B cell (primary cell): ENCODE measurements around the gene PGLYRP1. TPM values are rescaled to one million over a fixed set of nuclear protein-coding genes. Genes with fewer than 3 reads are reported as not detected.

Experiments
- ATAC-seq: fragments of 200-7000 bp; cut with Tn5 transposase; one replicate; pipeline ENCODE4 v1.10.0; 2021; ENCODE audit warnings: low read depth, mild to moderate bottlenecking, moderate number of reproducible peaks, moderate library complexity
- CTCF ChIA-PET: fragments of 350-600 bp; sonication (Branson Sonifier 250); formaldehyde crosslinking; loops from one replicate; lab custom pipeline; 2021; ENCODE audit warnings: antibody characterized with exemption, inconsistent platforms; lab: Charles Lee
- POLR2A ChIA-PET: fragments of 350-600 bp; sonication (Branson Sonifier 250); formaldehyde crosslinking; loops from one replicate; lab custom pipeline; 2021; ENCODE audit warnings: antibody characterized with exemption; lab: Charles Lee
- DNase-seq: peaks from one replicate; pipeline ENCODE4 v3.0.0; 2013
- H2AFZ ChIP-seq: 2 replicates; pipeline ENCODE4 v1.6.1; 2012; ENCODE audit warnings: mild to moderate bottlenecking, low read depth, low read length; ENCODE audit not compliant: insufficient read depth, poor library complexity, severe bottlenecking
- H3K27ac ChIP-seq, 2 donors: 1 replicate in 1 of 2; 2 replicates in 1 of 2; pipeline ENCODE4 v1.5.1; 2012 to 2013; ENCODE audit warnings: low read length in 2 of 2, mild to moderate bottlenecking in 2 of 2, moderate library complexity in 1 of 2
- H3K27me3 ChIP-seq, 4 experiments: fragments of 200-600 bp in 1 of 4; sonication (generic) in 1 of 4; replicated peaks in 1 of 4; 1 replicate in 2 of 4; 2 replicates in 2 of 4; pipeline versions ENCODE4 v1.6.1 to v1.7.0; 2013 to 2016; ENCODE audit warnings: low read length in 3 of 4, mild to moderate bottlenecking in 2 of 4, mixed read lengths in 1 of 4, moderate library complexity in 1 of 4; ENCODE audit not compliant: insufficient read depth in 4 of 4, control insufficient read depth in 3 of 4; ENCODE audit errors: control extremely low read depth in 1 of 4
- H3K36me3 ChIP-seq, 2 experiments: replicated peaks in 1 of 2; 1 replicate in 1 of 2; 2 replicates in 1 of 2; pipeline versions ENCODE4 v1.6.1 to v1.7.1; 2013; ENCODE audit warnings: low read length in 1 of 2; ENCODE audit not compliant: insufficient read depth in 2 of 2, control insufficient read depth in 1 of 2; ENCODE audit errors: control extremely low read depth in 1 of 2, extremely low read depth in 1 of 2
- H3K4me1 ChIP-seq, 2 donors: fragments of 200-600 bp in 1 of 2; sonication (generic) in 1 of 2; 1 replicate in 1 of 2; 2 replicates in 1 of 2; pipeline versions ENCODE4 v1.5.1 to v1.6.1; 2013 to 2017; ENCODE audit warnings: low read length in 2 of 2; ENCODE audit not compliant: control insufficient read depth in 2 of 2, insufficient read depth in 2 of 2
- H3K4me2 ChIP-seq: replicated peaks from 2 replicates; pipeline ENCODE3; 2012; ENCODE audit warnings: mild to moderate bottlenecking, low read depth, low read length; ENCODE audit not compliant: poor library complexity, severe bottlenecking
- H3K4me3 ChIP-seq, 5 experiments: fragments of 200-600 bp in 1 of 5; sonication (generic) in 1 of 5; 1 replicate in 3 of 5; 2 replicates in 2 of 5; pipeline versions ENCODE4 v1.5.1 to v1.7.0; 2011 to 2016; ENCODE audit warnings: low read length in 4 of 5, mild to moderate bottlenecking in 4 of 5, low read depth in 2 of 5, control low read depth in 1 of 5, moderate library complexity in 1 of 5; ENCODE audit not compliant: insufficient read depth in 1 of 5; ENCODE audit errors: control extremely low read depth in 1 of 5, extremely low read depth in 1 of 5
- H3K79me2 ChIP-seq: fragments of 200-600 bp; sonication (generic); one replicate; pipeline ENCODE4 v1.6.0; 2016; ENCODE audit warnings: low read length; ENCODE audit not compliant: control insufficient read depth, insufficient read depth
- H3K9ac ChIP-seq: fragments of 200-600 bp; sonication (generic); 2 replicates; pipeline ENCODE4 v1.6.1; 2017; ENCODE audit warnings: mild to moderate bottlenecking, low read length, moderate library complexity
- H3K9me3 ChIP-seq, 3 donors: one replicate each; pipeline versions ENCODE4 v1.6.1 to v1.7.1; 2013; ENCODE audit warnings: low read length in 2 of 3; ENCODE audit not compliant: control insufficient read depth in 2 of 3, insufficient read depth in 1 of 3; ENCODE audit errors: control extremely low read depth in 1 of 3
- H4K20me1 ChIP-seq: 2 replicates; pipeline ENCODE4 v1.6.0; 2012; ENCODE audit warnings: mild to moderate bottlenecking, low read length; ENCODE audit not compliant: insufficient read depth, control insufficient read depth, poor library complexity, severe bottlenecking
- H3K27ac Mint-ChIP-seq: one replicate; pipeline ENCODE4 v1.8.0; 2021; ENCODE audit warnings: mixed read lengths
- H3K27me3 Mint-ChIP-seq: one replicate; pipeline ENCODE4 v1.8.0; 2021; ENCODE audit warnings: mixed read lengths
- H3K4me1 Mint-ChIP-seq: one replicate; pipeline ENCODE4 v1.8.0; 2021; ENCODE audit warnings: mixed read lengths
- H3K4me3 Mint-ChIP-seq: one replicate; pipeline ENCODE4 v1.8.0; 2021; ENCODE audit warnings: mixed read lengths
- H3K9me3 Mint-ChIP-seq: one replicate; pipeline ENCODE4 v1.8.0; 2022; ENCODE audit warnings: mixed read lengths; ENCODE audit not compliant: insufficient read depth
- CTCF ChIP-seq: fragments of 200-600 bp; IDR thresholded peaks from one replicate; pipeline ENCODE4 v1.8.0; 2022; ENCODE audit warnings: antibody characterized with exemption, mild to moderate bottlenecking
- EZH2 ChIP-seq: IDR thresholded peaks from 2 replicates; pipeline ENCODE4 v1.6.1; 2012; ENCODE audit warnings: borderline replicate concordance, low read depth, mild to moderate bottlenecking, moderate library complexity, low read length; ENCODE audit not compliant: insufficient read depth, poor library complexity, severe bottlenecking
- WGBS: methylation state at CpG from one replicate; pipeline ENCODE4 v1.1.5; 2013; ENCODE audit warnings: missing lambda C conversion rate; ENCODE audit not compliant: insufficient coverage; 5-methylcytosine and 5-hydroxymethylcytosine counted together
- intact Hi-C: fragments of 100-400 bp; cut with micrococcal nuclease; formaldehyde crosslinking; loops from one replicate; pipeline ENCODE4 v1.10.0; 2022
- polyA plus RNA-seq: library from polyadenylated mRNA; depleted of rRNA; stranded (reverse); fragments of >200 nt; gene quantifications from 2 replicates; pipeline ENCODE4 v1.2.3, GENCODE V29; 2012
- total RNA-seq, 2 donors: library from RNA; stranded (reverse); fragments of 120-200 nt in 1 of 2; gene quantifications; 1 replicate in 1 of 2; 2 replicates in 1 of 2; pipeline versions ENCODE4 v1.2.3 to v1.2.4, GENCODE V29; 2013 to 2022

Gene PGLYRP1
- total and polyA plus RNA-seq, 2 donors (not counting 1 experiment from before 2014, with no cell fraction given): not detected

GRCh38 chr19:46032597-46033025 is 9.8 kb upstream of the PGLYRP1 start:
- peaks cover 0 to 5% of the 10 kb centered on the region in 2 donors for H3K4me1 ChIP-seq
- H3K27ac ChIP-seq: no peak overlapping the region
- ChIA-PET CTCF (interaction anchor here (1.1 to 2.9 kb wide), 3 partner anchors 8 to 233 kb away, joined by 3 to 19 read pairs (median 5); no protein-coding TSS in a partner anchor), POLR2A (no interaction called here)
- H4K20me1 ChIP-seq: no peaks in the 10 kb centered on the region
- Mint-ChIP-seq H3K27ac (no peak overlapping the region), H3K4me3 (no peak overlapping the region), H3K9me3 (no peaks in the 10 kb centered on the region), H3K4me1 (peaks cover 2% of the 10 kb centered on the region), H3K27me3 (peaks cover 33% of the 10 kb centered on the region)
- H3K4me2 ChIP-seq: no peak overlapping the region
- no peak overlapping the region for H2AFZ ChIP-seq
- H3K27me3 ChIP-seq: peaks cover 0 to 11% (median 5%) of the 10 kb centered on the region in 4 experiments
- intact Hi-C loops: no loop called here
- ATAC-seq: no peak
- H3K4me3 ChIP-seq: no peak overlapping the region
- no peaks in the 10 kb centered on the region for H3K36me3 ChIP-seq
- no peak for TF ChIP-seq EZH2
- TF ChIP-seq CTCF: no peak
- no peak for DNase-seq
- 83% methylated on average over 1 of the region's 3 CpGs for WGBS
- no peaks in the 10 kb centered on the region for H3K79me2 ChIP-seq
- H3K9ac ChIP-seq: no peak overlapping the region
- H3K9me3 ChIP-seq: peaks cover 0 to 19% (median 0%) of the 10 kb centered on the region in 3 donors

DNA sequence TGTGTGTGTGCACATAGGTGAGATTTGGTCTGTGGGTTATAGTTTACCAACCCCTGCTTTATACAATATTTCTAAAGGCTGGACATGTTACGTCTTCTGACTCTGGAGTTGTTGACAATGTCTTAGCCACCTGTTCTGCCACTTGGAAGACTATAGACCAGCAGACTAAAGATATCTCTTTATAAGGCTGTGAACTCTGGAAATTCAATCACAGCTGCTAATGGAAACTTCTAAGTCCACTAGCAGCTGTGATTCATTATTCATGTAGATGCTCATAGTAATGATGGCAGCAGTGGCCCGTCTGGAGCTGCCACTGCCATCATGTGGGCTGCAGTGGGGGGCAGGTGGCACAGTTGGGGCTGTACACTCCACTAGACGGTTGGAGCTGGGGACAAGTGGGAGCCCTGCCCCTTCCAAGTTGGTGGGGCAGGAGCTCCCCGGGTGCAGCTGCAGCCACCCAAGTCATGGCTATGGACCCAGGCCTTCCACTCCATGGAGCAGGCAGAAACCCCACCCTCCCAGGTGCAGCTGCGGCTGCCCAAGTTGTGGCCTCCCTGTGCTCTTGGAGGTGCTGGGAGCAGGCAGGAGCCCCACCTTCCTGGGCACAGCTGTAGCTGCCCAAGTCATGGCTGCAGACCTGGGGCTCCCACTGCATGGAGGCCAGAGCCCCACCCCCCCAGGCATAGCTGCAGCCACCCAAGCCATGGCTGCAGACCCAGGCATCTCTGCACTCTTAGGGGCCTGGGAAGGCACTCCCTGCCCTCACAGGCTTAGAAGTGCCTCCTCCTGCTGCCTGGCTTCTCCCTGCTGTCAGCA is 9.1 kb upstream of the PGLYRP1 start:
- Mint-ChIP-seq H3K4me3 (no peak overlapping the region), H3K27ac (no peak overlapping the region), H3K4me1 (peaks cover 2% of the 10 kb centered on the region), H3K27me3 (peaks cover 31% of the 10 kb centered on the region), H3K9me3 (no peaks in the 10 kb centered on the region)
- H3K27me3 ChIP-seq: peaks cover 0 to 12% (median 5%) of the 10 kb centered on the region in 4 experiments
- H3K79me2 ChIP-seq: no peaks in the 10 kb centered on the region
- H3K4me2 ChIP-seq: no peak overlapping the region
- TF ChIP-seq CTCF (no peak), EZH2 (no peak)
- WGBS: 94% methylated on average over 4 of the region's 5 CpGs
- H3K36me3 ChIP-seq: no peaks in the 10 kb centered on the region
- peaks cover 0 to 19% (median 0%) of the 10 kb centered on the region in 3 donors for H3K9me3 ChIP-seq
- H2AFZ ChIP-seq: no peak overlapping the region
- no peak overlapping the region for H3K4me3 ChIP-seq
- ATAC-seq (no peak), DNase-seq (no peak)
- H3K4me1 ChIP-seq: peaks cover 0 to 5% of the 10 kb centered on the region in 2 donors
- ChIA-PET CTCF (interaction anchor here (0.6 to 2.9 kb wide), 4 partner anchors 12 to 233 kb away, joined by 3 to 19 read pairs (median 3); no protein-coding TSS in a partner anchor), POLR2A (no interaction called here)
- H3K9ac ChIP-seq: no peak overlapping the region
- H4K20me1 ChIP-seq: no peaks in the 10 kb centered on the region
- intact Hi-C loops: no loop called here
- H3K27ac ChIP-seq: no peak overlapping the region
